ENCODE results near the gene VWA3A. TPM values are rescaled to one million over a fixed set of nuclear protein-coding genes. Genes with fewer than 3 reads are reported as not detected.

Gene VWA3A
- total and polyA plus RNA-seq, 2 experiments from 2014 or later = 0.45 TPM; not detected in 1

GRCh38 chr16:22174642-22175041 is 82.3 kb downstream of the VWA3A start (continued):
- no peak for TF ChIP-seq ETS1 (IDR thresholded peaks at IDR 0.05)
- TF ChIP-seq NANOG (IDR thresholded peaks at IDR 0.05; ENCODE audit: borderline replicate concordance) = no peak

- Histone ChIP-seq H3F3A (replicated peaks; ENCODE audit: low read depth) (no peaks in the 10 kb centered on the region), H3K36me3 (ENCODE audit: insufficient read depth) (no peaks in the 10 kb centered on the region), H4K20me1 (replicated peaks; ENCODE audit: insufficient read depth) (no peaks in the 10 kb centered on the region), H3K27me3 (ENCODE audit: insufficient read depth) (no peaks in the 10 kb centered on the region), H3K27ac (ENCODE audit: low read depth) (no peak overlapping the region), H3K4me2 (no peak overlapping the region), H3K79me2 (replicated peaks; ENCODE audit: insufficient read depth) (no peaks in the 10 kb centered on the region), H3K4me1 (ENCODE audit: insufficient read depth) (no peaks in the 10 kb centered on the region), H2AFZ (no peak overlapping the region), H3K4me3 (no peak overlapping the region), H3K9me2 (ENCODE audit: insufficient read depth) (no peaks in the 10 kb centered on the region)
- no peak for TF ChIP-seq STAT1 (IDR thresholded peaks at IDR 0.05; ENCODE audit: unreplicated experiment)
- no peak for TF ChIP-seq EZH2phosphoT487 (IDR thresholded peaks at IDR 0.05; ENCODE audit: unreplicated experiment)
- TF ChIP-seq REST (IDR thresholded peaks at IDR 0.05; ENCODE audit: unreplicated experiment) = no peak
- no peak for TF ChIP-seq ZNF114 (CRISPR knock-in tag; IDR thresholded peaks at IDR 0.05)
- no peak for TF ChIP-seq ZNF462 (CRISPR knock-in tag; IDR thresholded peaks at IDR 0.05)
- no peak for TF ChIP-seq ETS1 (IDR thresholded peaks at IDR 0.05)
- H3K27me3 Mint-ChIP-seq (ENCODE audit: insufficient read depth, low read depth, poor library complexity) = peaks cover 18% of the 10 kb centered on the region
- ATAC-seq = peak; percentile 39; the same call in 1 of the 3 replicates
- H3K9me3 Mint-ChIP-seq = no peaks in the 10 kb centered on the region
- no peak overlapping the region for H3K4me3 Mint-ChIP-seq
- DNase-seq (ENCODE audit: low spot score) = no peak
- H3K27ac Mint-ChIP-seq = no peak overlapping the region
- no peaks in the 10 kb centered on the region for H3K36me3 Mint-ChIP-seq (ENCODE audit: low read depth)
- H3K4me1 Mint-ChIP-seq = no peaks in the 10 kb centered on the region
Measured at GRCh38 chr16:22177968-22178930, 85.9 kb downstream of the VWA3A start.
